Posterior vena cava (tissue), 2 donors: ENCODE data around the gene AP3B1. TPM values are rescaled to one million over a fixed set of nuclear protein-coding genes. Genes with fewer than 3 reads are reported as not detected.
A peak's percentile ranks its signal among the peaks of the same experiment; 100 is the strongest.

Experiments
- DNase-seq: peaks from one replicate; pipeline ENCODE4 v3.0.0-alpha.2; 2020; ENCODE audit warnings: low spot score
- intact Hi-C, 2 donors: fragments of 100-400 bp; cut with DNase I; formaldehyde crosslinking; loops; one replicate each; pipeline versions ENCODE4 v1.14.1 to v1.14.2; 2022 to 2023
- total RNA-seq, 2 donors: library from RNA; stranded (reverse); fragmentation: NEBNext Ultra II Directional; extraction: Animal tissue kit (Norgen Biotek cat#: 25700); gene quantifications; one replicate each; pipeline ENCODE4 v1.2.1, GENCODE V29; 2021
- donor health status: DM: yes; HTN: yes; CAD: no.
- donor health status: DM: yes; HTN: yes; CAD: no.

AP3B1 gene
- total RNA-seq, 2 donors from 2014 or later: 37.0 to 44.4 TPM

GRCh38 chr5:78295035-78295961, 800 bp upstream of the AP3B1 start:
- DNase-seq: peak; percentile 84
- intact Hi-C loops: loop anchor here in 1 of 2 donors (10.0 kb wide), 1 partner anchor 60 kb away; no protein-coding TSS in a partner anchor

GRCh38 chr5:78293851-78294247, 649 bp downstream of the AP3B1 start:
- DNase-seq: no peak
- intact Hi-C loops: loop anchor here (5.0 to 10.0 kb wide), 2 partner anchors 61 to 63 kb away; no protein-coding TSS in a partner anchor

- intact Hi-C loops: loop anchor here (5.0 to 10.0 kb wide), 2 partner anchors 63 to 66 kb away; no protein-coding TSS in a partner anchor
- no peak for DNase-seq
Observed at GRCh38 chr5:78291687-78292086, 2.8 kb downstream of the AP3B1 start.

GRCh38 chr5:78289911-78290310, 4.6 kb downstream of the AP3B1 start:
- DNase-seq: no peak
- intact Hi-C loops: loop anchor here (5.0 to 10.0 kb wide), 2 partner anchors 65 to 67 kb away; no protein-coding TSS in a partner anchor

GRCh38 chr5:78288246-78288645, 6.3 kb downstream of the AP3B1 start:
- intact Hi-C loops: no loop called here
- DNase-seq: no peak

- no peak for DNase-seq
- intact Hi-C loops: no loop called here
Observed at GRCh38 chr5:78287833-78288232, 6.7 kb downstream of the AP3B1 start.

- DNase-seq: no peak
- intact Hi-C loops: no loop called here
Observed at GRCh38 chr5:78287169-78287568, 7.3 kb downstream of the AP3B1 start.

GRCh38 chr5:78286290-78286689, 8.2 kb downstream of the AP3B1 start:
- DNase-seq: no peak
- intact Hi-C loops: no loop called here

- DNase-seq: no peak
- intact Hi-C loops: no loop called here
Observed at GRCh38 chr5:78283802-78284201, 10.7 kb downstream of the AP3B1 start.

GRCh38 chr5:78283105-78283504, 11.4 kb downstream of the AP3B1 start:
- no peak for DNase-seq

GRCh38 chr5:78280261-78280660, 14.2 kb downstream of the AP3B1 start:
- intact Hi-C loops: no loop called here
- DNase-seq: no peak

More at GRCh38 chr5:78283105-78283504, 11.4 kb downstream of the AP3B1 start:
- intact Hi-C loops: no loop called here

- intact Hi-C loops: no loop called here
Observed at GRCh38 chr5:78279194-78279593, 15.3 kb downstream of the AP3B1 start.

GRCh38 chr5:78277715-78278114, 16.8 kb downstream of the AP3B1 start:
- intact Hi-C loops: no loop called here
- DNase-seq: no peak

More at GRCh38 chr5:78279194-78279593, 15.3 kb downstream of the AP3B1 start:
- DNase-seq: no peak

GRCh38 chr5:78275998-78276543, 18.4 kb downstream of the AP3B1 start:
- intact Hi-C loops: no loop called here
- no peak for DNase-seq

- no peak for DNase-seq
- intact Hi-C loops: no loop called here
Observed at GRCh38 chr5:78274540-78275197, 19.8 kb downstream of the AP3B1 start.

- no peak for DNase-seq
- intact Hi-C loops: no loop called here
Observed at GRCh38 chr5:78273436-78273835, 21.1 kb downstream of the AP3B1 start.

- no peak for DNase-seq
- intact Hi-C loops: no loop called here
Observed at GRCh38 chr5:78271766-78272165, 22.7 kb downstream of the AP3B1 start.

GRCh38 chr5:78269088-78269703, 25.3 kb downstream of the AP3B1 start:
- DNase-seq: no peak
- intact Hi-C loops: no loop called here

- intact Hi-C loops: no loop called here
- no peak for DNase-seq
Observed at GRCh38 chr5:78268356-78268755, 26.1 kb downstream of the AP3B1 start.

- DNase-seq: no peak
- intact Hi-C loops: no loop called here
Observed at GRCh38 chr5:78265163-78265562, 29.3 kb downstream of the AP3B1 start.
